GM18868 (cell line): ENCODE data around the gene LRRC59.
"Not testable (repeated sequence)": the region's sequence is repeated elsewhere in the genome, so short reads cannot be mapped to it uniquely, and the experiment has no call there.

Source experiments
- ATAC-seq: cut with Tn5 transposase; IDR thresholded peaks from one replicate; pipeline ENCODE4 v1.9.1; 2021; ENCODE audit warnings: mild to moderate bottlenecking, moderate library complexity; ENCODE audit not compliant: unreplicated experiment

Gene LRRC59

DNA sequence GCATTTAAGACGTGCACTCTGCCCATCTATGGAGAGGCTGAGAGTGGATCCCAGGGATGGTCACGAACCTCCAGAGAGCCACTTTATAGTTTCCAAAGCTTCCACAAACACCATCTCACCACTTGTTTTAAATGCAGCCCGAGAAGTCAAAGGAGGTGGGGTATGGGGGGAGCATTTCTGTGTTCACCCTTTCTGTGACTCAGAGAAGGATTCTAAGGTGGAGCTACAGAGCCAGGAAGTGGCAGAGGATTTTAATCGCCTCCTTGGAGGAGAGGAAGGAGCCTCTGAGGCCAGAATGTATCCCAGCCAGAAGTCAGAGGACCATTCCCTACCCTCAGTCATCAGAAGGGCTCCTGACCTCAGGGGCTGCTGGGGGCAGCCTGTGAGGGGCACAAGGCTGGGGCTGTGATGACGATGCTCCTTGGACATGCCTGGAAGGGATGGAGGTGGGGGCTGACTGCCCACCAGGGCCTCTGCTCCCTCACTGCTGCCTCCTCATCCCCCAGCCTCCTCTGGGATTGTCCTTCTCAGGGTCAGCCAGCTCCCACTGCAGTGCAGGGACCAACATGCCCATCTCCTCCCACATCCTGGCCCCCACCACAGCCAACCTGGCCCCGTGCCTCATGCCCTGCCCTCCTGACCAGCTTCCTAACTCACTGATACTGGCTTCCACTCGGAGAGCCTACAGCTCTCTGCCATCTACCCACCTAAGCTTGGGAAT is 48.6 kb downstream of the LRRC59 start:
- no peak for ATAC-seq

DNA sequence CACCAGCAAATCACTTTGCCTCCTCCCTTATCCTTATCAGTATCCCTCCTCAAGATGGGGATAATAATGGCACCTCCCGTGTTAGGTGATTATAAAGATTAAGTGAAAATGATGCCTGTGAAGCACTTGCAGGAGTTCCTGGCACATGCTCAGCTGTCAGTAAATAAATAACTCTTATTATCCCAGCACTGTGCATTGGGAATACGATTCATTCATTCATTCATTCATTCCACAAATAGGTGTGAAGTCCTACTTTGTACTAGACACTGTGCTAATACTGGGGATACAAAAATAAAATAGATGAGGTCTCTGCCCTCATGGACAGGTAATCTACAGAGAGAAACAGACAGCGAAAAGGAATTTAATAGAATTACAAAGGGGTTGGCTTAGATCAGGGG is 49.4 kb downstream of the LRRC59 start:
- no peak for ATAC-seq

DNA sequence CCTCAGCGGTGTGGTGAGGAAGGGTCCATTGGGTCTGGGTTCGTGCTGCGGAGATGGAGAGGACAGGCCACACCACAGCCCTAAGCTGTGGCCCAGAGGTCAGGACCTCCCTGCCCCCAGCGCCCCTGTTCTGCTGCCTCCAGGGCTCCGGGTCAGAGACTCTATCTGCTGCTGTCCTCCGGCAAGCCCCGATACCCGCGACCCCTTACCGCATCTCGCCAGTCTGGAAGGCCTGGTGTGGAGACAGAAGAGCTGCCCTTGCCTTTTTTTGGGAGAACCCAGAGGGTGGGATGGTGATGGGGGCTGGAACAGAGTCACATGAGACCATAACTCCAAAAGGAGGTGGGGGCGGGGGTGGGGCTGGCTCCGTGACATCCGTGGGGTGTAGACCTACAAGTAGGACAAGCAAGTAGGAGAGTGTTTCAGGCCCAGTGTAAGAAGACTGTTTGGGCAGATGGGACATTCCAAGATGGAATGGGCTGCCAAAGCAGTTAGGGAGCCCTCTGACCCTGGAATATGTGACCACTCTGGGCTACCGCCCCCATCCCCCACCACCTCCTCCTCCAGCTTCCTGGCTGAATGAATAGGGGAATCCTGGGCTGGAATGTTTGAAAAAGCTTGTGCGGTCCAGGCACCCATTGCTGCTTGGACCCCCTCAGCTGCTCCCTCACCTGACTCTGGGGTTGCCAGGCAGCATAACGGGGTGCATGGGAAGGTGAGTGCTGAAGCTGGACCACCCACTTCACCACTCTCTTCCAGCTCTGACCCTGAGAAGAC is 50.0 kb downstream of the LRRC59 start:
- no peak for ATAC-seq

DNA sequence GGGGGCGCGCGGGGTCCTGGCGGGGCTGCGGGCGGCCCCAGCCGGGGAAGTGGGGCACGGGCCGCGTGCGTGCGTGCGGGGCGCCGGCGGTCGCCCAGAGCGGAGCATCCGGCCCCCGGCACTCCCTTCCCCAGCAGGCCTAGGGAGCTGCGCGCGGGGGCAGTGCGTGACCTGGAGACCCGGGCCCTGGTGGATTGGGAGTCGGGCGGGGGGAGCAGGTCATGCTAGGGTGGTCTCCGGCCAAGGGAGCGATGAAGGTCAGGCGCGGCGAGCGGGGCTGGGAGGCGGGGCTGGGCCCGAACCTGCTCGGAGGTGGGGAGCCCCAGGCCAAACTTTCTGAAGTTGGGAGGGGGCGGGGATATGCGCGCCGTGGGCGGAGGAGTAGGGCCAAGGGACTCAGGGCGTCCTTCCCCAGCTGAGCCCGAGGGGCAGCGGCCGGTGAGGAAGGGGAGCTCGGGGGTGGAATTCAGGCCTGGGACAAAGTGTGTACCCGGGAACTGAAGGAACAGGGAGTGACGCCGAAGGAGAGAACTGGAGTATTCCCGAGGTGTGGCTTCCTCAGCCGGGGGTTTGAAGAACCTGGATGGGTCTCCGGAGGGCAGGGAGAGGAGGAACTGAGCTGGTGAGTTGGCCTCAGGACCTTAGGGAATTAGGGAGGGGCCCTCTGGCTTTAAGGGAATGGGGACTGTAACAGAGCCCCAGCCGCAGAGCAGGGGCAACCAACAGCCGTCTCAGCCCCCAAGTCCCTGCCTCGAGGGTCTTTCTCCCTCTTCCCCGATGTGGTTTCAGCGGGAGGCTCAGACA is 50.8 kb downstream of the LRRC59 start:
- peak; percentile 57 for ATAC-seq

DNA sequence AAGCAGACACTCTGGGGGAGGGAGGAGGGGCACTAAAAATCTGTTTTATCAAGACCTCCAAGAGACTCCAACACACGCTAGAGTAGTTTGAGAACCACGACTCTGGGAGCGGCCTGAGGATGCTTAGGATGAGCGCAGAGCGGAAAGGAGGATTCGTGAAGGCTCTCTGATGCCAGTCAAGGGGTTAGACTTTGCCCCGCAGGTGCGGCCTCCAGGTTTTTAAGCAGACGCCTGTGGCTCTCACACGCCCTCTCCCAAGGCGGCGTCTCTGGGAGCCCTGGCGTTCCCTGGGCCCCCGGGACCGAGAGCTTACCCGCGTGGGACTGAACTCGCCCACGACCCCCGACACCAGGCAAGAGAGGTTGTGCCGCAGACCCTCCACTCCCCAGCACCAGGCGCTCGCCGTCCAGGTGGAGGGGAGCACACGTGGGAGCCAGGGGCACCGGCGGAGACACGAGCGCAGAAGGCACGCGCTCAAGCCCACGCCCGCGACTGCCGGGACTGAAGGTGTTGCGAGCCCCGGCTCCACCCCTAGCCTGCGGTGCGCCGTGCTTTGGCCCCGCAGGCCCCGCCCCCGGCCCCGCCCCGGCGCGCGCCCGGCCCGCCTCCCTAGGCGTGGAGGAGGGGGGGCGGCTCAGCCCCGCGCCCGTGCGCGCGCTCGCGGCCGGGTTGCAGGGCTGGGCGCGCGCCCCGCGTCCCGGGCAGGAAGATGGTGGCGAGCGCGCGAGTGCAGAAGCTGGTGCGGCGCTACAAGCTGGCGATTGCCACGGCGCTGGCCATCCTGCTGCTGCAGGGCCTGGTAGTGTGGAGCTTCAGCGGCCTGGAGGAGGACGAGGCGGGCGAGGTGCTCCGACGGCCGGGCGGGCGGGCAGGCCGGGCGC is 51.7 kb downstream of the LRRC59 start, which contains the start of gene XYLT2:
Gene XYLT2 (plus strand): TSS at position 695 of the 881 bp plus-strand sequence. CDS start 15 bp downstream, at position 710.
- ATAC-seq = peak; percentile 74

DNA sequence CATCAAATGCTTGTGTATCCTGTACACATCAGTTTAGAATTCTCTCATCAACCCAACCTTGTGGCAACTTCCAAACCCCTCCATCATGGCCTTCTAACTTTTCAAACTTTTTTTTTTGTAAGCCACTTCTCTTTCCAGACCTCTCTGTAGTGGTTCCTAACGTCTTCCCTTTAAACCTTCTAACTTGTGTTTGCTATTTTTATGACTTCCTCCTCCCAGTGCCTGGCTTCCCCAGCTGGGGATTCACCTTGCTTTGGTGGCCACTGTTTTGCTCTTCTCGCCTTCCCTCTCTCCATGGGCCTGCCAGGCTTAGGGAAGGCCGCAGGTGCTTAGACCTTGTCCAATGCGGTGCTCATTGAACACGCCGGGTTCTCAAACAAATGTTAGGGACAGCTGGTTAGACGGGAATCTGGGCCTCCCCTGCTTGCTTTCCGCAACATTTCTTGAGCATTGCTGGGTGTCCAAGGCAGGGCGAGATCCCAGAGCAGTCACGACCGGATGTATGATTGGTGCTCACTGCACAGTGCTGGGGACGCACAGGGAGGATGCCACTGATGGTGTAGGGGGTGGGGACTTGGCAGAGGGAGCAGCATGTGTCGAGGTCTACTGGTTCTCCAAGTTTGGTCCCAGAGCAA is 52.5 kb downstream of the LRRC59 start:
- no peak for ATAC-seq

DNA sequence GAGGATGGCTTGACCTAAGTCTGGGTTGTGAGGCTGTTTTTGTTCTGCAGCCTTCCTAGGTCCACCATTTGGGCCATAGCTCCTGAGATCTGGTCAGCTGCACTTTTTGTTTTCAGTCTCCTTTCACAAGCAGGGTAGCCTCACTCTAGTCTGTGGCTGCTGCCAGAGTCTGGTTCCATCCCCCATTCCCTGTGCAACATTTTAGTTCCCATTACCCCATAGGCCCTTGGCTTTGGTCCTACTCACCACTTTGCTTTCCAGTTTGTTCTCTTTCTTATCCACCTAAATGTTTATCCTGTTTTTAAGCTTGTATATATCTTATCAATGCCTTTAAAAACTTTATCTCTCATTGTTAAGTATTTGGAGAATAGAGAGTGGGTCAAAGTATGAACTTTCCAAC is 57.9 kb downstream of the LRRC59 start:
- ATAC-seq = no peak

DNA sequence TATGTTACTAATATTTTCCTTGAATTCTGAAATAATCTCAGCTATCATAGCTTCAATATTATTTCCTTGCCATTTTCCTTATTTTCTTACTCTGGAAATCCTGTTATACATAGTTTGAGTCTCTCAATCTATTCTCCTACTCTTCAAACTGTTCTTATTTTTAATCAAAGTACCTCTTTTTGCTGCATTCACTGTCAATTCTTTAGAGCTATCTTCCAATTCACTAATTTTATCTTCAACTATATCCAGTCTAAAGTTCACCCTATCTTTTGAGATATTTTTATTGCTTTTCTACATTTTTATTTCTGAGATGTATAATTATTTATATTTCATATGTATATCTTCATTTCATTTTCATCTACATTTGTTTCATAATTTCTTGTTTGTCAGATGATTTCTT is 58.7 kb downstream of the LRRC59 start:
- no peak for ATAC-seq

DNA sequence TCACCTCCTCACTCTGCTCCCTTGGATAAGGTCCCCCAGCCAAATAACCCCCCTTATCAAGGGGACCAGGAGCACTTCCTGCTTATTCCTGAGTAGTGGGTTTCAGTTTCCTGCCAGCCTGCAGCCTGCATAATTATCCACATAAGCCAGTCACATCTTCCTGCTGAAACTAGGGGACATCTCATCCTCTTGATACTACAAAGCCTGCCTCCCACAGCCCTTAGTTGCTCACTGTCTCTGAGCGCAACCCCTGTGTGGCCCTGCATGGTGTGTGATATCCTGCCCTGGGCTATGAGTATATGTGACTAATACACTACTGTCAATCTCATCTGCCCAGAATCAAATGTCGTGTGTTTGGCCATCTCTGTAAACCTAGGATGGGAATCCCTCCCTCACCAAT is 59.4 kb downstream of the LRRC59 start:
- no peak for ATAC-seq

DNA sequence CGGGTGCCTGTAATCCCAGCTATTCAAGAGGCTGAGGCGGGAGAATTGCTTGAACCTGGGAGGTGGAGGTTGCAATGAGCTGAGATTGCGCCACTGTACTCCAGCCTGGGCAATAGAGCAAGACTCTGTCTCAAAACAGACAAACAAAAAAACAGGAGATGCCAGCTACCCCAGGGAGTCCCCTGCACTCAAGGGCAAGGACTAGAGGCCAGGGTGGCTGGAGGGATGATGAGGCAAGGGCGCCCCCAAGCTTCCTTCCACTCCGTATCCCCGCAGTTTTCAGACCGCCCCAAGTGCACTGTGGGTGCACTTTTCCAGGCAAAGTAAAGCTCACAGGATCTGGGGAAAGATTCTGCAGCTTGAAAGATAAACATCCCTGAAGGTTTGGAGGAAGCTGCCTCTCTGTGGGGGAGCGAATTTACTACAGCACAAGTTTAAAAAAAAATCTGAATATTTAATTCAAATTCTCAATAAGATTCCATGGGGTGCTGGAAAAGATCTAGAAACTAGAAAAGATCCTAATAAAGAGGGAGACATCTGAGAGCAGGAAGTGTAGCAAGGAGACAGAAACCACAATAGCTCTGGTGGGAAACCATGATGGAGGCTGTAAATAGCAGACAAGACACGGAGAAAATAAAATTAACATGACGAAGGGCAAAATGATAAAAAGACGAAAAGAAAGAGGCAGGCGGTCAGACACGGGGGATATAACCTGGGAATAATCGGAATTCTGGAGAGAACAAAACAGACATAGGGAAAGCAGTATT is 63.8 kb downstream of the LRRC59 start:
- not testable (repeated sequence) for ATAC-seq

DNA sequence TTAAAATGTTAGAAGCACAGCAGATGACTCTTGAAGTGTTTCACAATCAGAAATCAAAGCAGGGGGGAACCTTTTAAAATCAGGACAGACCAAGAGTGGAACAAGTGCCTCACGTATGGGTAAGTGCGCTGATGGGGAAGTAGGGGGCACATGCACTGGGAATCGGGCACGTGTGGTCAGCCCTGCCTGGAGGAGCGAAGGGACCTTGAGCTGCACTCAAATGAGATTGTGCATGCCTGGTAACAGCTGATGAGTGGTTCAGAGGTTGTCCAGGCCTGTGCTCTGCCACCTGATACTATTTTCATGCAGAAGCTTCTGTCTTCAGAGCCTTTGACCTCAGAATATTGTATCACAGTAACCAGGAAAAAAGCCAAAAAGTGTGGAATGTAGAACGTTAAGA is 65.1 kb downstream of the LRRC59 start:
- ATAC-seq = no peak
